Fibroblast of skin of right biceps (primary cell): ENCODE measurements around the gene PRICKLE1.
A peak's percentile ranks its signal among the peaks of the same experiment; 100 is the strongest.
"Not testable (repeated sequence)": the region's sequence is repeated elsewhere in the genome, so short reads cannot be mapped to it uniquely, and the experiment has no call there.

Experiments
- DNase-seq: peaks from one replicate; pipeline ENCODE4 v3.0.0-alpha.2; 2013

The PRICKLE1 gene

DNA sequence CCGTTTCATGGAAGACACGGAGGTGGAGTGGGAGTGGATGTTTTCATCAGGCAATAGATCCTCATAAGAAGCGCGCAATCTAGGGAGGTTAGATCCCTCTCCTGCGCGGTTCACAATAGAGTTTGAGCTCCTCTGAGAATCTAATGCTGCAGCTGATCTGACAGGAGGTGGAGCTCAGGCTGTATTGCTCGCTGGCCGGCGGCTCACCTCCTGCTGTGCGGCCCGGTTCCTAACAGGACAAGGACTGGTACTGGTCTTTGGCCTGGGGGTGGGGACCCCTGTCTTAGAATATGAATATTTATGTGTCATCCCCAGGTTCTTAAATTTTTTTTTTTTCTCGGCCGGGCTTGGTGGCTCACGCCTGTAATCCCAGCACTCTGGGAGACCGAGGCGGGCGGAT lies 36.7 kb downstream of the PRICKLE1 start:
- no peak for DNase-seq

DNA sequence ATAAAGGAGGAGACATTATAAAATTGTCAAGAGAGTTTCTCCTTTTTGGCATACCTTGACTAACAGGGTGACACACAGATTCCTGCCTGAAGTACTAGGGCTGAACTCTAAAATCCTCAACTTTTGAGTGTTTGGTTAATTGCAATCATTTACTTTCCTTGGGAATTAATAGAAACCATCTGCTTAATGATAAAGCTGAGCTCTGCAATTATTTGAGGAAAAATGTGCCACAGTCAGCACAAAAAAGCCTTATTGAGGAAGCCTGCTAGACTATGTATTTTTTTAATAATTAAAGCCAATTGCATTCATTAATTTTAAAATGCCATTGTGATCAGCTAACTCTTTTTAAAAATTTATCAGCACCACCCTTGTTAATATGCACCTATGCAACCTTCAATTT lies 38.7 kb downstream of the PRICKLE1 start:
- no peak for DNase-seq

DNA sequence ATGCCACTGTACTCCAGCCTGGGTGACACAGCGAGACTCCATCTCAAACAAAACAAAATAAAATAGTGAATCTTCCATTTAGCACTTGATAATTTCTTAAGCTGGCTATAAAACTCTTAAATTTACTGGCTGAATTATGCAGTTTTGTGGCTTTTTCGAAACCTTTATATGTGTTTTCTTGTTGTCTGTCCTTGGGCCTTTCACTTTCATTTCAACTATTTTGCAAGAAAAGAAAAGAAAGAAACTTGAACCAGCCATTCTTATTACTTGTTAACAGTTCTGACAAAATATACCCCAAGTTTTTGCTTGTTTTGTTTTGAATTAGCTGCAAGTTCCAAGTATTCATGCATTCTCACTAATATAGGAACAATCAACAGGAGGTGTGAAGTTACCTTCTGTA lies 42.8 kb downstream of the PRICKLE1 start:
- DNase-seq = no peak

DNA sequence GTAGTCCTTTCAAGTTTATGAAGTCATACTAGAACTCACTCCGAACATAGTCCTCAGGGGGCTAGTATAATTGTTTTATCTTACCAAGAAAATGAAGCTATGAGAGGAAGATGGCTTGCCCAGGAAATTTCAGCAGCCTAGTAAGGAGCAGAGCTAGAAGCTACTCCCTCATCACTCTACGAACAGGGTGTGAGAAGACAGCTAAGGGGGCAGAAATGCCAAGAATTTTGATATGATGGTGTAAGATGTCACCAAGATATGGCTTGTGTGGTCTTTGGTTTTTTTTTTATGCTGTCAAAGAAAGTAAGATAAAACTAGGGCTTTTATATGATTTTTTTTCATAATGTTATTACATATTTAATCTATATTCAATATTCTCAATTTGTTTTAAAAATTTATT lies 47.6 kb downstream of the PRICKLE1 start:
- peak; percentile 4 for DNase-seq

DNA sequence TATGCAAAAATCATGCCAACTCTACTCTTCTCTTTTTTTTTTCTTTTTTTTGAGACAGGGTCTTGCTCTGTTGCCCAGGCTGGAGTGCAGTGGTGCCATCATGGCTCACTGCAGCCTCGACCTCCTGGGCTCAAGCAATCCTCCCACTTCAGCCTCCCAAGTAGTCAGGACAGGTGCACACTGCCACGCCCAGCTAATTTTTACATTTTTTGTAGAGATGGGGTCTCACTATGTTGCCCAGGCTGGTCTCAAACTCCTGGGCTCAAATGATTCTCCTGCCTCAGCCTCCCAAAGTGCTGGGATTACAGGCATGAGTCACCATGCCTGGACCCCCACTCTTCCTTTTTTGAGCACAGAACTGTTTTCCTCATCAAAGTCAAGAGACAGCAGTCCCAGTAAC lies 48.2 kb downstream of the PRICKLE1 start:
- DNase-seq = not testable (repeated sequence)

DNA sequence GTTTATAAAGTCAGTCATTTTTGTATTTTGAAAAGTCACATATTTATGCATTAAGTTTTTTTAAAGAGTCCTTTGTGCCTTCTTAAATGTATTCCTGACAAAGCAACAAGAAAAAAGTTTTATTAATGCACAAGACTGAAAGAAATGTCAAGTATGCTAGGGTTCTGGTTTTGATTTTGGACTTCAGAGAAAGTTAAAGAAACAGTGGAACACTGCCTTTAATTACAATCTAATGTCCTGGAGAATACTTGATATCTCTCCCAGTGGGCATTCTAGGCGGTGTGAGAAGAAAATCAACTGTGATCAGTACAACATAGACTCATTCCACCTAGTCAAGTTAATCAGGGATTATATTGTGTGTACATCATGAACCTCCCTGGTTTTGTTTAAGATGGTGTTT lies 49.9 kb downstream of the PRICKLE1 start:
- peak; percentile 6 for DNase-seq

DNA sequence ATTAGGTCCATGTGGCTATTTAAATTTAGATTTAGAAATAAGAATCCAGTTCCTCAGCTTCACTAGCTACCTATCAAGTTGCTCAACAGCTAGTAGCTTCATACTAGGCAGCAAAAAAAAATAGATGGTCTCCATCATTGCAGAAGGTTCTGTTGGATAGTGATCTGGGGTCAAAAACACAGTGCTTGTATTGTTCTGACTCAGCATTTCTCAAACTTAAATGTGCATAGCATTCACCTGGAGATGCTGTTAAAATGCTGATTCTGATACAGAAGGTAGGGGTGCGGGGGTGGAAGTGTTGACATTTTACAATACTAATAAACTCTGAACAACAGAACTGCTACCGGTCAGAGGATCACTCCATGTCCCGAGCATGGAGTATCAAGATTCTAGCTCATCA lies 51.3 kb downstream of the PRICKLE1 start:
- DNase-seq = no peak

DNA sequence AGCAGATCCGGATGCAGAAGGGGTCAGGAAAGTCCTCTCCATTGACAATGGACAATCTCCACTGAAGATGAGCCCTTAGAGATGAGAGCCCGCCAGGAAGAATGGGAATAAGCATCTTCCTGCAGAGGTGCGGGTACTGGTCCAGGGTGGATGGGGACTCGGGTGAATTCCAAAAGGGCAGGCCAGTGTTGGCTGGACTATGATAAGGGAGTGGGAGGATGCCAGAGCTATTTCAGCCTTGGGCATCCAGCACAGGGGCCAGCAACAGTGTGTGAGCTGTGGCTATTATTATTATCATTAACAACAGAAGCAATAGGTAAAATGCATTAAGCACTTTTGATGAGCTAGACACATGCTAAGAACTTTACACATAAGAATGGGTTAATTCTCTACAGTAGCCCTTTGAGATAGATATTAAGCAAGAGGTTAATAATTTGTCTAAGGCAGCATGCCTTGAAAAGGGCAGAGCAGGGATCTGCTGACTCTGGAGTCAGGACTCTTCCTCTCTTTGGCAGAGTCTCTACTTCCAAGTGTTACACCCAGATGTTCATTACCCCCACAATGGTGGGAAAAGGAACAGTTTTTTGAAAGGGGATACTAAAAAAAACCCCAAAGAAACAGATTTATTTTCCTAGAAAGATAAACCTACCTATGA lies 55.2 kb downstream of the PRICKLE1 start:
- DNase-seq = no peak

DNA sequence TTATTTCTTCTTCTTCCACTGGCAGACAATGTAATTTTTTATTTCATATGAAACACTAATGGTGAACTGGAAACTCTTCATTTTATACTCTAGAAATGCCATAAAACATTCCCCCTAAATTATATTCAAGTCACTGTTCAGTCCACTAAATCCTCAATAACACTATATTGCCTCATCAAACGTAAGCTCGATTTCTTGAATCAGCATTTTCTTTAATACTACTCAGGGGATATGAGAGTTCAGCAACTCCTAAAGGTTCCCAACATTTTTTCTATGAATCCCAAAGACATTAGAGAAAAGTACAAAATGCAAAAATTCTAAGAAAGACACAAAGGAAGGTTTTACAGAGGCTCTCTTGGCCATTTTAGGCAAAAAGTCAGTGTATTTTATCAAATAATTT lies 59.3 kb downstream of the PRICKLE1 start:
- DNase-seq = no peak

DNA sequence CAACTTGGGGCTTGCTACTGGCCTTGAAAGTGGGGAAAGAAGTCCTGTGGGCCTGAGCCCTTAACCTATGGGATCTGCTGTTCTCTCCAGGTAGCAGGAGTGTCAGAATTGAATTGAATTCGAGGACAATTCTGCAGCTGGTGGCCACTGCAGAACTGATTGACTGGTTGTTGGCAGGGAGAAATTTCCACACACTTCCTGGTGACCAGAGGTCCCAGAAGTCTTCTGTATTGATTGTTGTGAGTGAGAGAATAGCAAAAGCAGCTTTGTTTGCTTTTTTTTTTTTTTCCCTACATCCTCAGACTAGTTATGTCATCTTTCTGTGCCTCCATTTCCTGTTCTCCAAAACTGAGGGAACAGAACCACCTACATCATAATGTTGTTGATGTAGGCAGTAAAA lies 64.1 kb downstream of the PRICKLE1 start:
- no peak for DNase-seq

DNA sequence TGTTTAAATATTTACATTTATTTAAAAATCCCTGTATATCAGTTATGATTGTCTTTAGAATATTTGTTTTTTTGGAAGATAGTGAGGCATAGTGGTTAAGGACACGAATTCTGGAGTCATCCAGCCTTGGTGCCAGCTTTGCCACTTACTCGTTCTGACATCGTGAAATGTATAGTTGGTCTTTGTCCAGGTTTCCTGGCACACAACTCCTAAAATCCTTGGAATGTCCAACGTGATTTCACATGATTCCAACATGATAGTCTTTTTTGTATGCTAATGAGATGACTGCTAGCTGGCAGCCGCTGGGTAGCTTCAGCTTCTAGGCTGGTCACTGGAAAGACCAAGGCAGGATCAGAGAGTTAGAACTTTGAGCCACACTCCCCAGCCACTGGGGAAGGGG lies 64.8 kb downstream of the PRICKLE1 start:
- DNase-seq = no peak

DNA sequence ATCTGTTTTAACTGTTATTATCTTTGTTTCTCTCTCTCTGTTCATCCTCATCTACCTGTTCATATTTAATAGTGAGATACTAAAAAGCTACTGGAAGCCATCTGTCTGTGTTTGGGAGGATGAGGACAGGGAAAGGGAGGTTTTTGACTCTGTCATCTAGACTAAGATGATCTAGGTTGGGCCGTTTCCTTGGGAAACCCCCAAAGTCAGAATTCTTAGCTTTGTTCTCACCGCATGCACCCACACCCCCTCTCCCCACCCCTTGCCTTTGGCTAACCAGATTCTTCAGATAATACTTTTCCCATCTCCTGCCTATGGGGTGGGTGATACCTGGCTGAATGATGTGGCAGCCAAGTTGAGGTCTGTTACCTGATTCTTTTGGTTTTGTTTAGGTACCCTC lies 73.0 kb downstream of the PRICKLE1 start:
- no peak for DNase-seq

DNA sequence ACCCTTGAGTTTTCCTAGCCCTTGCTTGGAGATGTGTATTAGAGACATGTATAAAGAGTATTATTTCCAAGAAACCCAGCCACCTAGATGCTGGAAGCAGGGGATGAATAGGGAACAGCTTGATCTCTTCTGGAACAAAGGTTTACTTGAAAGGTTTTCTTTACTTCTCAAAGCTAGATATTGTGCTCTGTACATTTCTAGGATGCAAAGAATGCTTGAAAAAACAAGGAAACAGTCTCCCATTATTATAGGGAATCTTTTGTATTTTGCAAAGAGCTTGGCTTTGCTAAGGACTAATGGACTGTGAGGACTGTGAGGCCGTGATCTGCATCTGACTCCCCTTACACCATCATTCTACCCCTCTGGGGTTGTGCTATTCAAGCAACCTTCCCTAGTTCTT lies 77.9 kb downstream of the PRICKLE1 start:
- DNase-seq = no peak

DNA sequence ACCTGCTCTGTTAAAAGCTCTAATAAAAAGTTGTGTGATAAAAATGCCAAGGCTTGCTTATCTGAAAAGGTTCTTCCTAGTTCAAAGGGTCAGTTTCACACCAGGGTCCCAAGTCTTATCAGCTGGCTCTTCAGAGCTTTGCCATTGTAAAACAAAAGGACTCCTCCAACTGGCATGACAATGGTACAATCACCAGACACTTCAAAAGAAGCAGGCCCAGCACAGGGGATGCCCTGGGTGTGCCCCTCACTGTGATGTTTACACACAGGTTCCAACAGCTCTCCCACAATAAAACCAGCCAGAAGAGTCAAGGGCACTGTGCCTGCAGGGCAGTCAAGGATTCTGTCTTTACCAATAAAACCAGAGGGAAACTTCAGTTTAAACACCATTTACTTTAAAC lies 78.7 kb downstream of the PRICKLE1 start:
- DNase-seq = no peak

DNA sequence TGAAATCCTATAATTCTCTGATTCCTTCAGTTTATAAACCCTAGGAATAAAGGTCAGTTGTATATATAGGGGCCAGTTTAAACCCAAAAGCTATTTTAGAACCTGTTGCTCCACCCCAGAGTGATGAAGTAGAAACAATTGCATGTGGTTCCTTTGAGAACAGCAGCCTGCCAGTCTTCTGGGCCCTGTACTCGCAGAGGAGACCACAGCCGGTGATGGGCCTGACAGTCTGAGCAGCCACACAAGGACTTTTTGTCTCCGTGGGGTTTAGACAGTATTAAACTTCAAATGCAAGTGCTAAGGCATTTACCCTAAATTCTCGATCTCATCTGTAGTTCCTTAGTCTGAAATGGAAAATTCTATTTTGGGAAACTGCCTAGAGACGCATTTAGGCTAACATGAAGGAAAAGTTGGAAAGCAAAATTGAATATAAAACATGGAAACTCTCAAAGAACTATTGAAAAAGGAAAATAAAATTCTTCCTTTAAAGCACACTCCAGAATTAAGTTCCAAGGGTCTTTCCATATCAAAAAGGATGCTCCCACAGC lies 80.6 kb downstream of the PRICKLE1 start:
- DNase-seq = no peak

DNA sequence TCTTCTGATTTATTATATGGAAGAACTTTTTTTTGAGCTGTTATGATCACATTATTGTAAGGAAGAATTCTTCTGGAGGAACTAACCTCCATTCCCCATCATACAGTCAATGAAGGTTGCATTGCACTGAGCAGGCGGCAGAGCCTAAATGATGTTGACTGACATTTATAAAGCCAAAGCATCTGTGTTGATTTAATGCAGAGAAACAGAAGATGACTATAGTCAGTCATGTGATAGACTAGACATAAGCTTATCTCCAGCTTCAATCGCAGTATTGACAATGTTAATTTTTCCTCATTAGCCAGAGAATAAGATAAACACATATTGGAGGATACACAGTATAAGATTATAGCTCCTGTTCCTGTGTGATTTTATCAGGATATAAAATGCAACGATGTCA lies 82.0 kb downstream of the PRICKLE1 start:
- no peak for DNase-seq

DNA sequence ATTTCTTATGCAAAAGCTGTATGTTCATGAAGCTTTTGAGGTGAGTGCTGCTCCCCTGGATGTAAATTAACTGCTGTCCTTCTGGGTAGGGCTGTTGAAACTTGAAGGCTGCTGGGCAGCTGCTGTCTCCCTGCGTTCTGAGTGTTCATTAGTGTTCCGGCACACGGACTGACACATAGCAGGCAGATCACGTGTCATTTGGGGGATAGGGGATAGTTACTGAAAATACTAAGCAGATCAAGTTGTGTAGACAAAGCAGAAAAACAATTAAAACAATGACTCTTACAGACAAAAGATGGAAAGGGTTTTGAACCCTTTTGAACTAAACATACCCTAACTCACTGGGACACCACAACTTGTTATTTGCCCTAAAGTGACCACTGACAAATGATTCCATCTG lies 82.5 kb downstream of the PRICKLE1 start:
- no peak for DNase-seq

DNA sequence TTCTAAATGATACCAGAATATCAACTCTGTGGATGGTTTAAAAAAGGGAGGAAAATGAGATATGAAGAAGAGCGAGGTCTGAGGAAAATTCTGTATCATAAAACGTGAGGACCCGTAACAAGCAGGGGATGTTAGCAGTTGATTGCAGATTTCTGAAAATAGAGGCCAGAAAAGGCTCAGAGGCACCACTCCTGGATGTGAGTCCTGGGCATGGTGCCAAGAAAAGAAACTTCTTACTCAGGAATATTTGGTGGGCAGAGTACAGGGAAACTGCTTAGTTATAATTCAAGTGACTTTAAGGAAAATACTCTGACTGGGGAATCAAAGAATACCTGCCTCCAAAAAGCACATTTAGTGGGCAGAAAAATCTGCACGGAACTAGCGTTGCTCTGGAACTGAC lies 85.5 kb downstream of the PRICKLE1 start:
- DNase-seq = peak; percentile 43

DNA sequence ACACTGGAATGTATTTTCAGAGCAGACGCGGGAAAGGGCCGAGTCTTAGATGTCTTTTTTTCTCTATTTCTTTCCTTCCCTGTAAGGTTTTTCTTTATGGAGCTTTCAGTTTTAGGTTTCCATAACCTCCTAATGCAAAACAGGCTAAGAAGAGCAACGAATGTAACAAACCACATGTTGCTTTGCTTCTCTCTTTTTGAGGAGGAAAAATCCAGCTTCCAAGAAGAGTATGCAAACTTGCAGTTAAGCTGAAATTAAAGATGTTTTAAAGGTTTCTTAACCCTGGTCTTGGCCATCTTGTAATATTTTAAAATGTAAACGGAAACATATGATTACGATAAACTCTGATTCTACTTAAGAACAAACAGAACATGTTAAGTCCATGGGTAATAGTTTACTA lies 86.9 kb downstream of the PRICKLE1 start:
- no peak for DNase-seq

DNA sequence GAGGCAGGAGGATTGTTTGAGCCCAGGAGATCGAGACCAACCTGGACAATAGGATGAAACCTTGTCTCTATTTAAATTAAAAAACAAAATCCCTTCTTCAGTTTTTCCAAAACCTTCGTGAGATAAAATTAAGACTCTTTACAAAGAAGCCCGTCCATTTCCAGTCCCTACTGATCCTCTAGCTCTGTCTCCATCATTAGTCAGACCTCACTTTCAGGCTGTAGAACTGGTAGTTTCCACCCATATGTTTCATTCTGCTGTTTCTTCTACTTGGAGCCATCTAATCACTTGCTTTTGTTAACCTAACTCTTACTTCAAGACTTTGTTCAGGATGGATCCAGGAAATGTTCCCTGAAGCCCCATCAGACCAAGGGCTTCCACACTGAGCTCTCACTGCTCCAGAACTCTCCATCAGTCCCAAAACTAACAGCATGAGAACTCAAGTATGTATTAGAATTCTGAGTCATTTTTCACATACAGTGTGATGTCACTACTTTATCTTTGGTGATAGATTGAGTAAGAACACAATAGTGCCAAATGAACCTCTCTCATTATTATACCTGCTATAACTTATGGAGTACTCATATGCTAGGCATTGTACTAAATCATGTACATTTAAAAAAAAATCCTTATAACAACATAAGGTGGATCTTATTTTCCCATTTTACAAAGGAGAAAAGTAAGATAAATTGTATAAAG lies 90.8 kb downstream of the PRICKLE1 start:
- DNase-seq = peak; percentile 4

DNA sequence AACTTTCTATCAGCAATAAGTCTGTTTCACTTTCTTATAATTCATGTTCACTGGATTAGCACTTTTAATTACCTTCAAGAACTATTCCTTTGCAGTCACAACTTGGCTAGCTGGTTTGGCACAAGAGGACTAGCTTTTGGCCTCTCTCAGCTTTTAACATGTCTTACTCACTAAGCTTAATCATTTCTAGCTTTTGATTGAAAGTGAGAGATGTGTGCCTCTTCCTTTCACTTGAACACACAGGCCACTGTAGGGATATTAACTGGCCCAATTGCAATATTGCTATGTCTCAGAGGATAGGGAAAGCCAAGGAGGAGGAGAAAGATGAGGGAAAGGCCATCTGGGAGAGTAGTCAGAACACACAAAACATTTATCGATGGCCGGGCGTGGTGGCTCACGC lies 92.7 kb downstream of the PRICKLE1 start:
- DNase-seq = no peak

DNA sequence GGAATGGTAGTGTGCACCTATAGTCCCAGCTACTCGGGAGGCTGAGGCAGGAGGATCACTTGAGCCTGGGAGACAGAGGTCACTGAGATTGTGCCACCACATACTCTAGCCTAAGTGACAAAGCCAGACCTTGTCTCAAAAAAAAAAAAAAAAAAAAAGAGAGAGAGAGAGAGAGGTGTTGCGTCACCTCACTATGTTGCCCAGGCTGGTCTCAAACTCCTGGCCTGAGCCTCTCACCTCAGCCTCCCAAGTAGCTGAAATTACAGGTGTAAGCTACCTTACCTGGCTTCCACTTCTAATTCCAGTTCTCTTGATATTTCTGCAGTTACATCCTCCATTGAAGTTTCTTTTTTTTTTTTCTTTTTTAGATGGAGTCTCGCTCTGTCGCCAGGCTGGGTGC lies 94.3 kb downstream of the PRICKLE1 start:
- no peak for DNase-seq

DNA sequence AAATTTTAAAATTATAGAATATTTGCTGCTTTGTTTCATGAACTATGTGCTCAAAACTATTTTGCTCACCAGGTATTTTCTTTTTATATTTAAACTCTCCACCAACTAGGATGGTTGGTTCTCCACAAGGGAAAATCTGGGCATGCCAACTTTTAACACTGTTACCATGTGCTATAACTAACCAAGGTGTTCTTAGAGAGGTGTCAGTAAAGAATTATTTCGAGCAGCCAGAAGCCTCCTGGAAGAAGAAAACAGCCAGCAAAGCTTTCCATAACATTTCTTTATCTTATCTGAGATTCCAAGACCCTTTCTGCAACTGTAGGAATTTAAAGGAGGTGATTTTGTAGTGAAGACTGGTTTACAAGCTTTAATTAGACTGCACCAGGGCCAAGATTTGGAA lies 97.3 kb downstream of the PRICKLE1 start:
- DNase-seq = no peak

DNA sequence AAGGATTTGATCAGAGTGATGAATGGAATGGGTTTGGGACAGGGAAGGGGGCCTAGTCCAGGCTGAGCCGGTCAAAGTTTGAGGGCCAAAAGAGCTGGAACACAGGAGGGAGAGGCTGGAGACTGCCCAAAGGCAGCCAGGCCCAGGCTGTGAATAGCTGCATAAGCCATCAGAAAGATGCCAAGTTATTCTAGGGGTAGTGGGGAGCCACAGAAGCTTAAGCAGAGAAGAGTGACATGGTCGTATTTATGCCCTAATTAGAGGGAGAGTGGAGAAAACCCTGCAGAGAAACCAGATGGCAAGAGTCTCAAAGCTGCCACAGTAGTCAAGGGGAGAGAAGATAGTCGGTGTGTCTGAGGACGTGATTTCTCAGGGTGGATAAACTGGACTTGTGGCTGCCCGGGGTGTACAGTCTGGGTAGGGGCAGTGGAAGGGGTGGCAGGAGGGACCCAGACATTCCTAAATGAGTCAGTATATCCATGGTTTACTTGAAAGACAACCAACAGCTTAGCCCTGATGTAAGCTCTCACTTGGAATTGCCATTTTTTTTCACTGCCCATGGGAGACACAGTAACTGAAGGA lies 99.2 kb downstream of the PRICKLE1 start:
- no peak for DNase-seq
